DMS153 treated with DMSO at 0.1 percent for 48 hours (cell line): ENCODE results near the gene TRPM2.
"Not testable (repeated sequence)": the region's sequence is repeated elsewhere in the genome, so short reads cannot be mapped to it uniquely, and the experiment has no call there.

ENCODE experiments used
- DNase-seq: peaks from one replicate; lab custom pipeline; 2025; ENCODE audit not compliant: unreplicated experiment; lab: John Stamatoyannopoulos, UW

TRPM2 gene

DNA sequence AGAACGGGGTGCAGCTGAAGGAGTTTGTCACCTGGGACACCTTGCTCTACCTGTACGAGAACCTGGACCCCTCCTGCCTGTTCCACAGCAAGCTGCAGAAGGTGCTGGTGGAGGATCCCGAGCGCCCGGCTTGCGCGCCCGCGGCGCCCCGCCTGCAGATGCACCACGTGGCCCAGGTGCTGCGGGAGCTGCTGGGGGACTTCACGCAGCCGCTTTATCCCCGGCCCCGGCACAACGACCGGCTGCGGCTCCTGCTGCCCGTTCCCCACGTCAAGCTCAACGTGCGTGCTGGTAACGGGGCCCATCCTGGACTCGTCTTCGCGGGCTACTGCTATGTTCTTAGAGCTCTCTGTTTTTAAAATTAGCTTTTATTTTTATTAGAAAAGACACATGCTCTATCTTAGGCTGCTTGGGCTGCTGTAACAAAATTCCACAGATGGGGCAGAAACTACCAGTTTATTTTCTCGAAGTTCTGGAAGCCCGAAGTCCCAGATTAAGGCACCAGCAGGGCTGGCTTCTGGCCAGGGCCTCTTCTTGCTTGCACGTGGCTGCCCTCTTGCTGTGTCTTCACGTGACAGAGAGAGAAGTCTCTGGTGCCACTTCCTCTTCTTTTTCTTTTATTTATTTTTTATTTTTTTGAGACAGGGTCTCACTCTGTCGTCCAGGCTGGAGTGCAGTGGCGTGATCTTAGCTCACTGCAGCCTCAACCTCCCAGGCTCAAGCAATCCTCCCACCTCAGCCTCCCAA is 38.1 kb downstream of the TRPM2 start:
- no peak for DNase-seq

- no peak for DNase-seq
These were observed 38.8 kb downstream of the TRPM2 start for GRCh38 chr21:44392185-44392584.

- no peak for DNase-seq
These were observed 39.5 kb downstream of the TRPM2 start for GRCh38 chr21:44392916-44393315.

DNA sequence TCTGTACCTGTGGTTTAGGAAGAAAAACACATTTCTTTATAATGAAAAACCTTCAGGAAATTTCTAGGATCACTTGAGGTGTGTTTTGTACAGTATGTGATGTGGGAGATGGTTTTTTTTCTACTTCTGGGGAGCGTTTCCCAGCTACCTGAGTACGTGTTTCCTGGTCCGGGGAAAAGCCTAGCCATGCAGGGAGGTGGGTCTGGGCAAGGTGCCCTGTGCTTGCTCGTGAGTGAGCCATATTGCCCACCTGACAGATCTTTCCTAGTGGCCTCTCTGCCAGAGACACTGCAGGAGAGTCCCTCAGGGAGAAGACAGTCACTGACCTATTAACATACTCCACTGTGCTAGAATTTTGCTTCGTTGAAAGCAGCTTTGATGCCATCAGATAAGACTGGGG is 41.3 kb downstream of the TRPM2 start:
- DNase-seq: no peak

DNA sequence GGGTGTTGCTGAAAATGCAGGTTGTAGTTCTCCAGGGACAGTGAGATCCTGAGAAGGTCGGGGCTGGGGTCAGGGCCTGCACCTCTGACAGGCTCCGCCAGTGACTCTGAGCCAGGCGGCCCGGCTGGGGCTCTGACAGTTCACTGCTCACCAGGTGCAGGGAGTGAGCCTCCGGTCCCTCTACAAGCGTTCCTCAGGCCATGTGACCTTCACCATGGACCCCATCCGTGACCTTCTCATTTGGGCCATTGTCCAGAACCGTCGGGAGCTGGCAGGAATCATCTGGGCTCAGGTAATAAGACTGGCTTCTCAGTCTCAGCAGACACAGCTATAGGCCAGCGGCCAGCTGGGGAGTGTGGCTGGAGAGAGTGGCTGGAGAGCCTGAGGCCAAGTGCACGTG is 41.8 kb downstream of the TRPM2 start:
- DNase-seq: no peak

DNA sequence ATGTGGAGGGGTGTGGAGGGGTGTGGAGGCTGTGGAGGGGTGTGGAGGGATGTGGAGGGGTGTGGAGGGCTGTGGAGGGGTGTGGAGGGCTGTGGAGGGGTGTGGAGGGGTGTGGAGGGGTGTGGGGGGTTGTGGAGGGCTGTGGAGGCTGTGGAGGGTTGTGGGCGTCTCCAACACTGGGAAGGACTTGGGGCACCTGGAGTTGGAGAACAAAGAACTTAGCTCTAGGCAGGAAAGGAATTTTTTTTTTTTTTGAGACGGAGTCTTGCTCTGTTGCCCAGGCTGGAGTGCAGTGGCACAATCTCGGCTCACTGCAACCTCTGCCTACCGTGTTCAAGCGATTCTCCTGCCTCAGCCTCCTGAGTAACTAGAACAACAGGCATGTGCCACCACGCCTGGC is 43.4 kb downstream of the TRPM2 start:
- not testable (repeated sequence) for DNase-seq

DNA sequence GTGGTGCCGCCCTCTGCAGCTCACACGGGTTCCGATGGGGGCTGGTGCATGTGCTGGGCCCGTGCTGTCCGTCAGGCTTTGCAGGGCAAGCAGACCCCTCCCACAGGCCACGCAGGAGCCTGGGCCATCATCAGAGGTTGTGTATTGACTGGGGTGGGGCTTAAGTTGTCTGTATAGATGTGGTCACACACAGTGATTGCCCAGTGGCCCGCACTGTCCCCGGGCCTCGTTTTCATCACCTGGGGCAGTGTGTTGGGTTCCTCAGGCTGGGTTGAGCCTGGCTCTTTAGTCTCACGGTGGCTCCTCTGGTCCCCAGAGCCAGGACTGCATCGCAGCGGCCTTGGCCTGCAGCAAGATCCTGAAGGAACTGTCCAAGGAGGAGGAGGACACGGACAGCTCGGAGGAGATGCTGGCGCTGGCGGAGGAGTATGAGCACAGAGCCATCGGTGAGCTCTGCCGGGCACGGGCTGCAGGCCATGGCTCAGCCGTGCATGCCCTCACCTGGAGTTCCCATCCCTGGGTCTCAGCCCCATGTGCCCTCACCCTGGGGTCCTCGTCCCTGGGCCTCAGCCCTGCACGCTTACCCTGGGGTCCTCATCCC is 44.1 kb downstream of the TRPM2 start:
- DNase-seq: no peak

DNA sequence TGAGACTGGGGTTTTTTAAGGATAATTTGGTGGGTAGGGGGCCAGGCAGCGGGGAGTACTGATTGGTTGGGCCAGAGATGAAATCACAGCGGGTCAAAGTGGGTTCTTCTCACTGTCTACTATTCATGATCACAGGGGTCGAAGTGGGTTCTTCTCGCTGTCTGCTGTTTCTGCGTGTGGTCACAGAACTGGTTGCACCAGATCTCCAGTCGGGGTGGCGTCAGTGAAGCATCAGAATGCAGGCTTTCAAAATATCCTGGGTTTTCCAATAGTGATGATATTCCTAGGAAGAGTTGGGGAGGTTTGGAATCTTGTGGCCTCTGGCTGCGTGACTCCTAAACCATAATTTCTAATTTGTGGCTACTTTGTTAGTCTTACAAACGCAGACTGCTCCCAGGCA is 45.1 kb downstream of the TRPM2 start:
- DNase-seq: no peak

DNA sequence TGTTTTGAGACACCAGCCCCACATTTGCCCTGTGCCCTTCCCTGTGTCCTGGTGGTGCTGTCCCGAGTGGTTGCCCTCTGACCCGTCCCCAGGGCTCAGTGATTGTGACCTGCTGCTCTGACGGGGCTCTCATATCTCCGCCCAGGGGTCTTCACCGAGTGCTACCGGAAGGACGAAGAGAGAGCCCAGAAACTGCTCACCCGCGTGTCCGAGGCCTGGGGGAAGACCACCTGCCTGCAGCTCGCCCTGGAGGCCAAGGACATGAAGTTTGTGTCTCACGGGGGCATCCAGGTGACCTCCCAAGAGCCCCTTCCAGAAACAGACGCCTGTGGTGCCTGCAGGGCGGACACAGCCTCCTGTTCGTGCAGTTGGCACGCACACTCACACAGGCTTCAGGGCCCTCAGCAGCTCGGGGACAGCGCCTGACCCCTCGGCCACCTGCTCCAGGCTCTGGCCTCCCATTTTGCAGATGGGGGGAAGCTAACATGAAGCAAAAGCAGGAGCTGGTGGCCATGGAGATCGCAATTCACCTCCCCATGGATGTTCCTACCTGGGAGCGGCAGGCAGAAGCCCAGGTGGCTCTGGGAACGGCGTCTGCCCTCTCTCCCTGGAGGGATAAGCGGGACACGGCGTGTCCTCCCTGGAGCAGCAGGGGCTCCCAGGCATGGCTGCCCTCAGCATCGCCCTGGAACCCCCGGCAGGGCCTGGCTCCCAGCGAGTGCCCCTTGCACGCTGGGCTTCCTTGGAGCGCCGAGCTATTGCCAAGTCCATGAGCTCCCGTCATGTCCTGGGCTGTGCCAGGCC is 45.9 kb downstream of the TRPM2 start:
- no peak for DNase-seq

DNA sequence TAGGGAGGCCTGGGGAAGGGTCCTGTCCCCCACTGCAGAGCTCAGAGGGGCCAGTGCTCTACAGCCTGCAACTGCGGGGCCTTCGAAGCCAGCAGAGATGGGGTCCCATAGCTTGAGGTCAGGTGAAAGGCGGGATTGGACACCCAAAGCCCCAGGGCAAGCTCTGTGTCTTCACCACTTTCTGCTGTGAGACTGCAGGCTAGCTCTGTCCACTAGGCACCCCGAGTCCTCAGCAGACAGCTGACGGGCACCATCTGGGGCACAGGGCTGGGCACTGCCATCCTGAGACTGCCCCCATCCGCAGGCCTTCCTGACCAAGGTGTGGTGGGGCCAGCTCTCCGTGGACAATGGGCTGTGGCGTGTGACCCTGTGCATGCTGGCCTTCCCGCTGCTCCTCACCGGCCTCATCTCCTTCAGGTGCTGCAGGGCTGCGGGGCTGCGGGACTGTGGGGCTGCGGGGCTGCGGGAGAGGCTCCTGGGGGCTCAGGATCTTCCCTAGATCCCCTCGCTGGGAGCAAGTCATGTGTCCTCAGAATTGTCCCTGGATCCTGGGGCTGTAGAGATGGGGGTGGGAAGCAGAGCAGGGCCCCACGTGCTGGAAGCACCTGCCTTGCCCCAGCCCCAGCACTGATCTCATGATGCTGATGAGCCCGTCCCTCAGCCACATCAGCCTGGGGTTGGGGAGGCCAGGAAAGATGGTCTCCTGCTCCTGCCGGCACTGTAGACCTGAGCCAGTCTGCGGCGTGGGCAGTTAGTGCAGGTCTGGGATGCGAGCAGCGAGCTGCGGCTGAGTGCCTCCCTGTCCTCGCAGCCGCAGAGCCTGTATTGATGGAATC is 46.8 kb downstream of the TRPM2 start:
- DNase-seq: no peak

- DNase-seq: no peak
These were observed 47.5 kb downstream of the TRPM2 start for GRCh38 chr21:44400791-44401385.

DNA sequence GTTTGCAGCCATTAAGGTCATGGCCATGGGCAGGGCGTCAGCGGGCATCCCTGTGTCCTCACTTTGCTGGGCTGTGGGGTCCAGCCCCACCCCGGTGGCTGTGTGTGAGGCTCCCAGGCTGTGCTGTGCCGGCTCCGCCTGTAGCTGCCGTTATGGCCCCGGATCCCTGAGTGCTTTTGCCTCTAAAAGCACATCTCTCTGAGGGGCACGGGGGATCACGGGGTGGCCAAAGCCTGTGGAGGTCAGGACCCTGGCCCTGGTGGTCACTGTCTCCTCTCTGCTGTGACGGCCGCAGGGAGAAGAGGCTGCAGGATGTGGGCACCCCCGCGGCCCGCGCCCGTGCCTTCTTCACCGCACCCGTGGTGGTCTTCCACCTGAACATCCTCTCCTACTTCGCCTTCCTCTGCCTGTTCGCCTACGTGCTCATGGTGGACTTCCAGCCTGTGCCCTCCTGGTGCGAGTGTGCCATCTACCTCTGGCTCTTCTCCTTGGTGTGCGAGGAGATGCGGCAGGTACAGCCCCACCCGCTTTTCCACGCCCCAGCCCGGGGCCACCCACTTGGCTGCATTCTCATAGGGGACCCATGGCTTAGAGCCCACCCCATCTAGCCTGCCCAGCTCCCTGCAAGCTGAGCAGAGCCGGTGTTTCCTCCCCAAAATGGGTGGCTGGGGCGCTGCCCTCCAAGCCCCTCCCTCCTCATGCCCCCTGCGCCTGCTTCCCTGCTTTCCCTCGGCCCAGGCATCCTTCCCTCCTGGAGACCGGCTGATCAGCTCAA is 48.2 kb downstream of the TRPM2 start:
- DNase-seq: no peak

GRCh38 chr21:44402323-44403105 is 49.1 kb downstream of the TRPM2 start:
- DNase-seq: no peak

- DNase-seq: no peak
These were observed 49.9 kb downstream of the TRPM2 start for GRCh38 chr21:44403106-44404020.

DNA sequence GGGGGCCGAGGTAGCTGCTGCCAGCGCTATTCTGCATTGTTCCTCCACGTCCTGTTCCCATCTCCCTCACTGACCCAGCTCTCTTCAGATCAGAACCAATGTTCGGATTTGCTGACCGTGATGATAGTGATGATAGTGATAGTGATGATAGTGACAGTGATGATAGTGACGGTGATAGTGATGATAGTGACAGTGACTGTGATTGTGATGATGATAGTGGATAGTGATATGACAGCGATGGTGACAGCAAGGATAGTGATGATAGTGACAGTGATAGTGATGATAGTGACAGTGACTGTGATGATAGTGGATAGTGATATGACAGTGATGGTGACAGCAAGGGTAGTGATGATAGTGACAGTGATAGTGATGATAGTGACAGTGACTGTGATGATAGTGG is 51.1 kb downstream of the TRPM2 start:
- not testable (repeated sequence) for DNase-seq

GRCh38 chr21:44405091-44405947 is 51.9 kb downstream of the TRPM2 start:
- no peak for DNase-seq
